Measurements from ENCODE around the gene HSDL1.

HSDL1 gene

GRCh38 chr16:84081446-84081989 lies 63.5 kb downstream of the HSDL1 start:
- DNase-seq (ENCODE audit: low read depth): no peak

GRCh38 chr16:84080813-84081212 lies 64.2 kb downstream of the HSDL1 start:
- DNase-seq (ENCODE audit: low read depth): no peak

GRCh38 chr16:84080378-84080777 lies 64.6 kb downstream of the HSDL1 start:
- DNase-seq (ENCODE audit: low read depth): no peak

GRCh38 chr16:84079664-84080063 lies 65.3 kb downstream of the HSDL1 start:
- no peak for DNase-seq (ENCODE audit: low read depth)

GRCh38 chr16:84075376-84075775 lies 69.6 kb downstream of the HSDL1 start:
- no peak for DNase-seq (ENCODE audit: low read depth)

- DNase-seq (ENCODE audit: low read depth): no peak
Measured at GRCh38 chr16:84074721-84075120, 70.3 kb downstream of the HSDL1 start.

All from fibroblast of the conjunctiva (primary cell).